ENCODE data around the gene QSOX2.
A peak's percentile ranks its signal among the peaks of the same experiment; 100 is the strongest.

Gene QSOX2

DNA sequence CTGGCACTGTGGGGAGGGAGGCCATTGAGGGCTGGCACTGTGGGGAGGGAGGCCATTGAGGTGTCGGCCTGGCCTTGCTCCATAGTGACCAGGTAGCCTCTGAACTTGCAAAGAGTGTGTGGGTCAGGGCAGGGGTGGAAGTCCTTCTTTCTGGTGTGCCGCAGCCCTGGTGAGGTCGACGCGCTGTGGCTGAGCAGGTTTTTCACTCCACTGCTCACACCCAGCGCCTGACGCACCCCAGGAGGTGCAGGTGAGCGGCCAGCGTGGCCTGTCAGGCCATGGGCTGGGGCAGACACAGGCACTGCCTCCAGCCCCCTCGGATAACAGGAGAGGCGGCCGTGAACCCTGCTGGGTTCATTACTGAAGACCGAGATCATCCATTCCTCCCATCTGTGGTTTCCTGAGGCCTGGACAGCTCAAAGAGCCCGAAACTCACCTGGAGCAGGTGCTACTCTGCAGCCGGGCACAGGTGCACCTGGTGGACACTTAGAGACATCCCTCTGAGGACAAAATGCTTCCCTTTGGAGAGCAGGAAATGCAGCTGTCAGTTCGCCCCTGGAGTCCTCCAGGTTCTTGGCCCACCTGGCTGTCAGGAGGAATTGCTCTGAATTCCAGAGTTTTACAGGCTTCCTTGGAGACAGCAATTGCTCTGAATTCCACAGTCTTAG, 73.1 kb downstream of the QSOX2 start:
- no peak for DNase-seq (ENCODE audit: low spot score)

DNA sequence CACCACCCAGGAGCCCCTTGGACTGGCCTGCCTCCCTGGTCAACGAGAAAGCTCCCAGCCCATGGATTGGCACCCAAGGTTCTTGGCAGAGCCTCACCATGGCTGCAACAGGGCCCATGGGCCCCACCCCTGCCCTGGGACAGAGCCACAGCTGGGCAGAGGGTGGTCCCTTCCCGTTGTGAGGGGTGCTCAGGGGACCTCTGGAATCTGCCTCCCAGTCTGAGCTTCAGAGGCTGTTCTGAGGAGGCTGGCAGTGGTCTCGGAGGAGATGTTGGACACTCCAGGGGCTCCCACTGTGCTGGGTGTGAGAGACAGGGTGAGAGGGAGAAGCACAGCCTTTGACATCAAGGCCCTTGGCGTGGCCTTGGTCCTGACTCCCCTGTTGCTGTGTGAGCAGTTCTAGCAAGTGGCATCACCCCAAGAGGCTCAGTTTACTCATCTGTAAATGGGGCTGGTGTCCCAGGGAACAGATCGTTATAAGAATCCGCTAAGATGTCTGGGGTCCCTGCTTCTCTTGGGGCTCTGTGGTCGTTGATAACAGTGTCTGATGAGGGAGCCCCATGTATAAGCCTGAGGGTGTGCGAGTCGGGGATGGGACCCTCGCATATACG, 73.7 kb downstream of the QSOX2 start:
- no peak for DNase-seq (ENCODE audit: low spot score)

DNA sequence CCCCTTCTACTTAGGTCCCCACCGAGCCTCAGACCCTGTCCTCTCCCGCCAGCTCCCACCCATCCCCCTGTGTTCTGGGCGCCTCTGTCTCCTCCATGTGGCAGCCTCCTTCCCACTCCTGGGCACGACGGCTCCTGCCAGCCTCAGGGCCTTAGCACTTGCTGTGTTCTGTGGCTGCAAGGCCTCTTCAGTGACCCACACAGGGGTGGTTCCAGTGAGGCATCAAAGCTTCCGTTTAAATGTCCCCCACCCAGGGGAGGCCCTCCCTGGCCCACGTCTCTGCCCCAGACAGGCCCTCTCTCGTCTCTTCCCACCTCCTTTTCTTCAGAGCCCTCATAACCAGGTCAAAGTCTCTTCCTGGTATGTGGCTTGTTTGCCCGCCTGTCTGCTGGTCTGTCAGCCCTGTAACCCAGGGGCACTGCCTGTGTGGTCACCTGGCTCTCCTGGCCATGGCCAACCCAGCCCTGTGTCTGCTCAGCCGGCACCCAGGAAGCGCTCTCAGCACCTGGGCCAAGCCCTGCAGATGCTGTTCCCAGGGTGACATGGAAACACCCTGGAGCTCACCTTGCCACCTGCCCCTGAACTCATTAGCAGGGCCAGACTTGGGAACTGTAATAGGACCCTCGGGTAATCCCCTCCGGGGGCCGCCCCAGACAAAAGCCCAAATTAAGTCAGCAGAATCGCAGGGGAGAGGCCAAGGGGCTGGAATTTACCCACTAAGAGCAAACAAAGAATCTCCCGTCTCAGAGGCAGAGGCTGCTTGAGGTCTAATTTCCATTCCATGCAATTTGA, 74.4 kb downstream of the QSOX2 start:
- no peak for DNase-seq (ENCODE audit: low spot score)

DNA sequence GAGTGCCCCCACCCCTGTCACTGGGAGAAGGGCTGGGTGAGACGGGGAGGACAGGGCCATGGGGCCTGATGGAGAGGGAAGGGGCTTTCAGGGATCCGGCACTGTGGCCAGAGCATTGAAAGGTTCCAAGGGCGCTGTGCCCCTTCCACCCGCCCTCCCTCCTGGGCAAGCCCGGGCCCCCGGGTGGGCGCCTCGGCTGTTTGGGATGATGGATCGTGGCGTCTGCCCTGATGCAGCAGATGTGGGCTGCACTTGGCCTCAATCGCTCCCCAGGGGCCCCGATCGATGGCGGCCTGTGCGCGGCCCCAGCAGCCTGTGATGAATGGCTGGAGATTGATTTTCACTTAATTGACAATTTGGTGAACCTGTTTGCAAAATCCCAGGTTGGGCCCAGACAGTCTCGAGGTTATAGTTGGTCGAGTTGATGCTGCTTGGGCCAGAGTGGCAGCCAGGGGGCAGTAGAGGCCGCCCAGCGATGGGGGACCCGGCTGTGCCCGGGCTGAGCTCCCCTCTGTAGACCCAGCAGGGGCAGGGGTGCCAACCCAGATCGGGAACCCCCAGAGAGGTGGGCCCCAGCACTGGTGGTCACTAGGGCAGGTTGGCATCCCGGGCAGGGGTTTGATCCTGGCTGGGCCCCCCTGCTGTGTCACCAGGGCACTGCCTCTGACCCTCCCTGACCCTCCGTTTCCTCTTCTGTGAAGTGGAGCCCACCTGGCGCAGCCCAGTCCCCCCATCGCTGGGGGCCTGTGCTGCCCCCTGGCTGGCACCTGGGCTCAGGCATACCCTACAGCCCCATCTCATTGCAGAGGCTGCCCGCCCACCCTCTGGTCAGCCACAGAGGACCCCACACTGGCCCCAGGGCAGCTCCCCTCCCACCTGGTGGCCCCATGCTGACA, 75.4 kb downstream of the QSOX2 start:
- peak; percentile 69 for DNase-seq (ENCODE audit: low spot score)

DNA sequence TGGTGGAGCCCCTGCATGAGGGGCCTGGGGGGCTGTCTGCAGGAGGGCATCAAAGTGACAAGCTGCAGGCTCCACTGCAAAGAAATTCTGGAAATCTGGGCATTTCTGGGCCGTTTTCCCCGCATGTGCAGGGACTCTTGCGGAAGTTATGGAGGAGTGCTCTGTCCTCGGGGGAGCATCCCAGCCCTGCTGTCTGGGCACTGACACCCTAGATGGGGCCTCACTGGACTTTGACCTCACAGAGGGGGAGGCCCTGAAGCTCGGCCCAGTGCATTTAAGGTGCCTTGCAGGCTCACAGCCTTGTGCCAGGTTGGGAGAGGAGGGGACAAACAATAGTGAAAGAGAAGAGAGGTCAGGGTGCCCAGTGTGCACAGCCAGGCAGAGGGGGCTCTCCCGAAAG, 76.1 kb downstream of the QSOX2 start:
- DNase-seq (ENCODE audit: low spot score), result no peak

DNA sequence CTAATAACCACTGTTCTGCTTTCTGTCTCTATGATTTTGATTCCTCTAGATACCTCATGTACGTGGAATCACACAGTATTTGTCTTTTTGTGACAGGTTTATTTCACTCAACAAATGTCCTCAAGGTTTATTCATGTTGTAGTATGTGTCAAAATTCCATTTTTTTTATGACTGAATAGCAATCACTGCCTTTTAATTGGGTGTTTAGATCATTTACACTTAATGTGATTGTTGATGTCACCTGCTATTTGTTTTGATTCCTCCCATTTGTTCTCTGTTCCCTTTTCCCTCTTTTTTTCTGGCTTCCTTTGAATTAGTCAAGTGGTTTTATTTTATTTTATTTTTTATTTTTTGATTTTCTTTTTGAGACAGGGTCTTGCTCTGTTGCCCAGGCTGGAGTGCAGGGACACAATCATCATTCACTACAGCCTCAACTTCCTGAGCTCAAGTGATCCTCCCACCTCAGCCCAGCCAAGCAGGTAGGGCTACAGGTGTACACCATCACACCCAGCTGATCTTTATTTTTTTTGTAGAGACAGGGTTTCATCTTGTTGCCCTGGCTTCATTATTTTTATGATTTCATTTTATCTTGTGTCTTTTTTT, 82.3 kb downstream of the QSOX2 start:
- DNase-seq (ENCODE audit: low spot score), result no peak

DNA sequence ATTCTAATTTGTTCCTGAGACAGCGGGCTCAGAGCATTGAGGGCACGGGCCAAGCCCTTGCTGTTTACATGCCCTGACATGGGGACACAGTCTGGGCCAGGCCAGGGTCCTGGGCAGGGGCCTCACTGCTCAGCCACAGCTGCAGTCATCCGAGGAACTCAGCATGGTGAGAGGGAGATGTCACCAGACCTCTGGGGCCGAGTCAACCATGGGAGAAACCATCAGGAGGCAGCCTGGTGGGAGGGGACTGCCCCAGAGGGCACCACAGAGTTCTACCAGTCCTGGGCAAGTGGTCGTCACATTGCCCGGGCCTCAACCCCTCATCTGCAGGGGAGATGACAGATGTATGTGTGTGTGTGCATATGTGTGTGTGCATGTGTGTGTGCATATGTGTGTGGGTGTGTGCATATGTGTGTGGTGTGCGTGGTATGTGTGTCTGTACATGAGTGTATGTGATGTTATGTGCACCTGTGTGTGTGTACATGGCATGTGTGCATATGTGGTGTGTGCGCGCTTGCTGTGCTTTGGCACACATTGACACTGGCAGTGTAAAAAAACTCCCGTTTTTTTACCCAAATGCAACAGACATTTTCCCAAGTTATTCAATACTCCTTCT, 84.5 kb downstream of the QSOX2 start:
- DNase-seq (ENCODE audit: low spot score), result no peak

DNA sequence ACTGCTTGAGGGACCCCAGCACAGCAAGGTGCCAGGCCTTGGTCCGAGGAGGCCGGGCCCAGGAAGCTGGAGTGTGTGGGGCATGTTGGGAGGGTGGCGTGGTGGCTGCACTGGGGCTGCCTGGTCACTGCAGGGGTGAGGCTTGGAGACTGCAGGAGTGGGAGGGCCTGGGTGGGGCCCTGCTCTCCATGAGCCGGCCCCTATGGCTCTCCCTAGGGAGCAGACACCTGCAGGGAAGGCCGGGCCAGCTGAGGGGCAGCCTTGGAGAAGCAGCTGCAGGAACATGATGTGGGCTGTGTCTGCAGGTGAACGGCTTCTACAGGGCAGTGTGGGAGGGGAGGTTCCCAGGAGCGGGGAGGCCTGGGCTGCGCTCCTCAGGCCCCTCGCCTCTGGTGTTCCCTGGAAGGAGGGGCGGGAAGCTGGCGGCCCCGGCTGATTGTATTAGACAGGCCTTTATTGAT, 85.2 kb downstream of the QSOX2 start:
- no peak for DNase-seq (ENCODE audit: low spot score)

DNA sequence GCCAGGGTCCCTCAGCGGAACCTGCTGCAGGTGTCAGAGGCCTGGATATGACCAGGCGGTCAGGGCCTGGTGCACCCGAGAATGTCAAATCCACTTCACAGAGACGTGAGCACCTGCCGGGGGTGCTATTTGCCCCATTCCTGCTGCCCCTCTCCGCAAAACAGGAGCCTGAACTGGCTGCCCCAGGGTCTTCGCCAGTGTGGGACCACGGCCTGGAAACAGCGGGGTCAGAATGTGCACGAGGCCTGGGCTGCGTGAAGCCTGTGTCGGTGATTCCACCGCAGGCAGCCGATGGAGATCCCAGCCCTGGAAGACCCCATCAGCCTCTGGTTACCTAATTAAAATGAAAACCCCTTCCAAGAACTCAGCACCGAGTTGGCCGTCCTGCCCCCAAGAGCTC, 85.8 kb downstream of the QSOX2 start:
- no peak for DNase-seq (ENCODE audit: low spot score)

DNA sequence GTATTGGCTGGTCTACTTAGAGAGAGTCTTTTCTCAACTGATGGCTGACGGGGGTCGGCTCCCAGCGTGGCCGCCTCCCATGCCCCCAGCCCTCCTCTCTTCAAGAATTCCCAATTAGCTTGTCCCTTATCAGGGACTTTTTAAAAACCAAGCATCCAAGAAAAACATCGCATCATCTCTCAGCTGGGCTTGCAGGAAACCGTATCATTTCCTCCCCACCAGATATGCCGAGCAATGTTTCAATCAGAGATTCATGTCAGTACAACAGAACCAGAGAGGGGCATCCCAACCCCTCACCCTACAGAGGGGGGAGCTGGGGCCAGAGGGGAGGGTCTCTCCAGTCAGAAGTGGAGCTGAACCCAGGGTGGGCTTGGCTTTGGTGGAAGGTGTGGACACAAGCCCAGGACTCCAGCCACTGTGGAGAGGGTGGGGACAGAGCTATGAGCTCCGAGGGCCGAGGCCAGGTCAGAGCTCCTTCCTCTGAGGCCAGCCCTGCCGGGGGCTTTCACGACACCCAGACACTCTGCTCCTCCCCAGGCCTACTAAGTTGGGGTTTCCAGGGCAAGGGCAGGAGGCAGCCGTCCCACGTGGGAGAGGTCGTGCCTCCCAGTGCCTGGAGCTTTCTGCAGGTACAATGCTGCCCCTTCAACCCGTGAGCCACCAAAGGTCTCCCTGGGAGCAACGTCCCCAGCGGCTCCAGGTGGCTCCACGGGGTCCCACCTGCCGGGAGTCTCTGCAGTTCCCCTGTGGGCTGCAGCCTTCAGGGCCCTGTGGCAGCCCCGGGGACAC, 87.9 kb downstream of the QSOX2 start:
- no peak for DNase-seq (ENCODE audit: low spot score)
